SK-N-SH (cell line): ENCODE measurements around the gene EEIG1. TPM values are rescaled to one million over a fixed set of nuclear protein-coding genes. Genes with fewer than 3 reads are reported as not detected.
A peak's percentile ranks its signal among the peaks of the same experiment; 100 is the strongest.

Source experiments
- CTCF ChIA-PET: fragments of 300-600, 350-600 bp; formaldehyde crosslinking; extraction: SDS; loops from one replicate; lab custom pipeline; 2021; lab: Yijun Ruan, JAX
- POLR2A ChIA-PET: fragments of 350-600 bp; sonication (Branson Sonifier 250); formaldehyde crosslinking; extraction: SDS; loops from one replicate; lab custom pipeline; 2020; ENCODE audit warnings: antibody characterized with exemption, inconsistent platforms; lab: Yijun Ruan, JAX
- DNase-seq: peaks from one replicate; pipeline ENCODE4 v3.0.0; 2012
- H2AFZ ChIP-seq: fragments of 200-600 bp; sonication (generic); 2 replicates; pipeline ENCODE4 v1.8.1; 2016; ENCODE audit warnings: antibody characterized with exemption, mild to moderate bottlenecking, low read depth
- H3F3A ChIP-seq: fragments of 200-600 bp; sonication (generic); replicated peaks from 2 replicates; pipeline ENCODE3; 2016; ENCODE audit warnings: antibody characterized with exemption, mild to moderate bottlenecking; ENCODE audit not compliant: insufficient read depth
- H3K27ac ChIP-seq, 2 experiments: fragments of 200-500 bp in 1 of 2; fragments of 200-600 bp in 1 of 2; sonication (Bioruptor generic) in 1 of 2; sonication (generic), shearing (Covaris generic) in 1 of 2; 2 replicates each; pipeline versions ENCODE4 v1.5.1 to v1.6.1; 2014 to 2016; ENCODE audit warnings: low read depth in 2 of 2, inconsistent platforms in 1 of 2, low read length in 1 of 2, mild to moderate bottlenecking in 1 of 2, mixed read lengths in 1 of 2
- H3K27me3 ChIP-seq: fragments of 200-600 bp; sonication (generic), shearing (Covaris generic); 2 replicates; pipeline ENCODE4 v1.6.1; 2016; ENCODE audit warnings: mixed run types; ENCODE audit not compliant: insufficient read depth
- H3K36me3 ChIP-seq, 2 experiments: fragments of 200-500 bp in 1 of 2; fragments of 200-600 bp in 1 of 2; sonication (Bioruptor generic) in 1 of 2; sonication (generic) in 1 of 2; replicated peaks in 1 of 2; 2 replicates each; pipeline versions ENCODE3 to v1.5.1; 2014 to 2016; ENCODE audit warnings: low read length in 1 of 2, mild to moderate bottlenecking in 1 of 2; ENCODE audit not compliant: insufficient read depth in 2 of 2, control insufficient read depth in 1 of 2
- H3K4me1 ChIP-seq, 2 experiments: fragments of 200-500 bp in 1 of 2; fragments of 200-600 bp in 1 of 2; sonication (Bioruptor generic) in 1 of 2; sonication (generic), shearing (Covaris generic) in 1 of 2; 2 replicates each; pipeline versions ENCODE4 v1.5.1 to v1.6.1; 2014 to 2016; ENCODE audit warnings: low read depth in 1 of 2, low read length in 1 of 2, mixed run types in 1 of 2; ENCODE audit not compliant: insufficient read depth in 2 of 2, control insufficient read depth in 1 of 2
- H3K4me2 ChIP-seq: fragments of 200-600 bp; sonication (generic), shearing (Covaris generic); 2 replicates; pipeline ENCODE4 v1.6.1; 2017; ENCODE audit warnings: mixed run types
- H3K4me3 ChIP-seq, 2 experiments: fragments of 200-500 bp in 1 of 2; fragments of 200-600 bp in 1 of 2; sonication (Bioruptor generic) in 1 of 2; sonication (generic), shearing (Covaris generic) in 1 of 2; 2 replicates each; pipeline versions ENCODE4 v1.5.1 to v1.8.1; 2014 to 2016; ENCODE audit warnings: low read depth in 2 of 2, inconsistent platforms in 1 of 2, low read length in 1 of 2, mild to moderate bottlenecking in 1 of 2, mixed read lengths in 1 of 2, moderate library complexity in 1 of 2
- H3K79me2 ChIP-seq: fragments of 200-600 bp; sonication (generic); 2 replicates; pipeline ENCODE4 v1.8.1; 2017; ENCODE audit warnings: mild to moderate bottlenecking; ENCODE audit not compliant: insufficient read depth
- H3K9ac ChIP-seq: fragments of 200-600 bp; sonication (generic); 2 replicates; pipeline ENCODE4 v1.6.1; 2017; ENCODE audit warnings: mixed run types
- H3K9me2 ChIP-seq: fragments of 200-600 bp; sonication (generic); 2 replicates; pipeline ENCODE4 v1.6.1; 2017; ENCODE audit warnings: mixed run types
- H3K9me3 ChIP-seq: fragments of 200-600 bp; sonication (generic); 2 replicates; pipeline ENCODE4 v1.6.1; 2017; ENCODE audit warnings: mixed run types, mild to moderate bottlenecking, moderate library complexity
- H4K20me1 ChIP-seq: fragments of 200-600 bp; sonication (generic); 2 replicates; pipeline ENCODE4 v1.6.1; 2017; ENCODE audit warnings: mild to moderate bottlenecking, mixed run types; ENCODE audit not compliant: insufficient read depth
- CHD2 ChIP-seq: fragments of 150-350 bp; IDR thresholded peaks from 2 replicates; pipeline ENCODE4 v1.6.1; 2018; ENCODE audit warnings: low read length; ENCODE audit not compliant: partially characterized antibody
- ELF1 ChIP-seq: IDR thresholded peaks from 2 replicates; pipeline ENCODE4 v1.4.0; 2012
- FOXM1 ChIP-seq: IDR thresholded peaks from 2 replicates; pipeline ENCODE4 v1.4.0; 2012; ENCODE audit warnings: low read depth, mild to moderate bottlenecking
- GABPA ChIP-seq: IDR thresholded peaks from 2 replicates; pipeline ENCODE4 v1.4.0; 2012; ENCODE audit warnings: low read depth, mild to moderate bottlenecking
- GATA2 ChIP-seq: sonication (generic); formaldehyde crosslinking; IDR thresholded peaks from 2 replicates; pipeline ENCODE4 v1.5.0; 2020; ENCODE audit warnings: mild to moderate bottlenecking, missing genetic modification reagents
- MAX ChIP-seq: IDR thresholded peaks from 2 replicates; pipeline ENCODE4 v1.4.0; 2012; ENCODE audit warnings: low read depth
- PBX3 ChIP-seq: IDR thresholded peaks from 2 replicates; pipeline ENCODE4; 2012
- REST ChIP-seq: IDR thresholded peaks from 2 replicates; pipeline ENCODE4 v1.6.1; 2012; ENCODE audit warnings: mild to moderate bottlenecking, low read depth, low read length, moderate library complexity
- RFX5 ChIP-seq: IDR thresholded peaks from 2 replicates; pipeline ENCODE4 v1.6.1; 2012; ENCODE audit warnings: mild to moderate bottlenecking, improper control_type of control experiment, low read length
- RXRA ChIP-seq: IDR thresholded peaks from 2 replicates; pipeline ENCODE4 v1.4.0; 2012; ENCODE audit warnings: low read depth, mild to moderate bottlenecking, borderline replicate concordance
- SIN3A ChIP-seq: IDR thresholded peaks from 2 replicates; pipeline ENCODE4 v1.6.1; 2012; ENCODE audit warnings: low read depth, mild to moderate bottlenecking, low read length, moderate library complexity, borderline replicate concordance
- TAF1 ChIP-seq: IDR thresholded peaks from 2 replicates; pipeline ENCODE4 v1.6.1; 2012; ENCODE audit warnings: low read depth, mild to moderate bottlenecking, low read length, moderate library complexity, borderline replicate concordance
- TCF12 ChIP-seq: IDR thresholded peaks from 2 replicates; pipeline ENCODE4 v1.4.0; 2012
- TEAD4 ChIP-seq: IDR thresholded peaks from 2 replicates; pipeline ENCODE4 v1.4.0; 2012; ENCODE audit warnings: mild to moderate bottlenecking, borderline replicate concordance; ENCODE audit not compliant: insufficient read depth
- USF1 ChIP-seq: IDR thresholded peaks from 2 replicates; pipeline ENCODE4 v1.4.0; 2012; ENCODE audit warnings: low read depth, borderline replicate concordance
- USF2 ChIP-seq: fragments of 150-350 bp; IDR thresholded peaks from 2 replicates; pipeline ENCODE4 v1.6.1; 2017; ENCODE audit warnings: antibody characterized with exemption, low read length, low read depth, borderline replicate concordance
- ZBTB33 ChIP-seq: IDR thresholded peaks from 2 replicates; pipeline ENCODE4 v1.4.0; 2012; ENCODE audit warnings: low read depth, borderline replicate concordance
- WGBS: methylation state at CpG from one replicate; pipeline ENCODE4 v1.1.6; 2017; ENCODE audit warnings: low lambda C conversion rate; 5-methylcytosine and 5-hydroxymethylcytosine counted together
- polyA plus RNA-seq, 3 experiments: library from polyadenylated mRNA; depleted of rRNA; stranded (reverse); fragments of >200 nt; gene quantifications; 2 replicates each; pipeline ENCODE4 v1.2.3, GENCODE V29; 2012

Gene EEIG1
- polyA plus RNA-seq, 1 of the 3 experiments (the other 2 are of a cell fraction): 26.2 TPM

- no peak for DNase-seq
- WGBS: 94% methylated on average over 13 of the region's 13 CpGs
- H3K4me1 ChIP-seq: peaks cover 38 to 62% of the 10 kb centered on the region in 2 experiments
- no peaks in the 10 kb centered on the region for H3K9me3 ChIP-seq
- no peak for TF ChIP-seq ZBTB33
- TF ChIP-seq CHD2: no peak
- TF ChIP-seq FOXM1: no peak
- no peak for TF ChIP-seq MAX
- no peak for TF ChIP-seq GATA2 (CRISPR knock-in tag)
- TF ChIP-seq TAF1: no peak
- TF ChIP-seq SIN3A: no peak
- no peak for TF ChIP-seq TEAD4
- TF ChIP-seq USF2: no peak
- no peak for TF ChIP-seq GABPA
- no peak for TF ChIP-seq RFX5
- no peak for TF ChIP-seq RXRA
- no peak for TF ChIP-seq PBX3
- no peak for TF ChIP-seq REST
- no peak for TF ChIP-seq USF1
- TF ChIP-seq TCF12: no peak
- TF ChIP-seq ELF1: no peak
- TF ChIP-seq, all 33 proteins: peak for 0
- POLR2A ChIA-PET: interaction anchor here (0.6 kb wide), 1 partner anchor 22 kb away, joined by 3 read pairs; no protein-coding TSS in a partner anchor
- H3F3A ChIP-seq: peaks cover 12% of the 10 kb centered on the region
- H3K9ac ChIP-seq: no peak overlapping the region
- no peaks in the 10 kb centered on the region for H3K27me3 ChIP-seq
- peaks cover 70% of the 10 kb centered on the region for H3K79me2 ChIP-seq
- no peak overlapping the region for H3K4me2 ChIP-seq
- H3K9me2 ChIP-seq: no peaks in the 10 kb centered on the region
- H3K27ac ChIP-seq: peak overlapping the region in 1 of 2 experiments; percentile 72; a peak in 1 of 4 replicates
- H3K4me3 ChIP-seq: no peak overlapping the region
- CTCF ChIA-PET: interaction anchor here (0.9 to 6.2 kb wide), 8 partner anchors 12 to 156 kb away, joined by 3 to 55 read pairs (median 4); no protein-coding TSS in a partner anchor
- H3K36me3 ChIP-seq: no peaks in the 10 kb centered on the region
- H2AFZ ChIP-seq: no peak overlapping the region
- H4K20me1 ChIP-seq: peaks cover 4% of the 10 kb centered on the region; the same call in 1 of the 2 replicates
These were observed 19.1 kb downstream of the EEIG1 start for GRCh38 chr9:127961613-127962155.
